Tibial nerve (tissue), 3 donors: ENCODE data around the gene TK1.

ENCODE experiments used
- CTCF ChIP-seq, 5 experiments: fragments of 200-600 bp in 3 of 5; fragments of 450-650 bp in 2 of 5; sonication (generic) in 3 of 5; IDR thresholded peaks; one replicate each; pipeline ENCODE4 v1.5.1; 2016 to 2019; ENCODE audit warnings: antibody characterized with exemption in 5 of 5, mild to moderate bottlenecking in 3 of 5, moderate library complexity in 2 of 5
- POLR2A ChIP-seq, 2 donors: fragments of 450-650 bp; IDR thresholded peaks; one replicate each; pipeline ENCODE4 v1.6.1; 2017; ENCODE audit warnings: antibody characterized with exemption in 2 of 2, mild to moderate bottlenecking in 2 of 2, moderate library complexity in 2 of 2

GRCh38 chr17:78144147-78144719, 42.6 kb downstream of the TK1 start:
- TF ChIP-seq POLR2A (IDR thresholded peaks at IDR 0.05) (no peak), CTCF (IDR thresholded peaks at IDR 0.05) (peak in 1 of 5 experiments; percentile 42)
